Rectal smooth muscle tissue (tissue), 1 donor: ENCODE measurements around the gene HAND2.

ENCODE experiments used
- H3K27ac ChIP-seq: one replicate; pipeline ENCODE4 v1.7.0; 2013; ENCODE audit warnings: low read depth, low read length, inconsistent platforms
- H3K27me3 ChIP-seq: one replicate; pipeline ENCODE4 v1.7.0; 2013; ENCODE audit warnings: low read length; ENCODE audit not compliant: control insufficient read depth, insufficient read depth
- H3K36me3 ChIP-seq: one replicate; pipeline ENCODE4 v1.7.0; 2013; ENCODE audit warnings: low read length; ENCODE audit not compliant: control insufficient read depth, insufficient read depth
- H3K4me1 ChIP-seq: one replicate; pipeline ENCODE4 v1.7.0; 2013; ENCODE audit warnings: low read length; ENCODE audit not compliant: control insufficient read depth, insufficient read depth
- H3K4me3 ChIP-seq: one replicate; pipeline ENCODE4 v1.7.0; 2013; ENCODE audit warnings: low read length
- H3K9ac ChIP-seq: one replicate; pipeline ENCODE4 v1.7.0; 2013; ENCODE audit warnings: low read length

HAND2 gene

GRCh38 chr4:173529477-173530325, at the start of gene HAND2:
TSS of gene HAND2 (minus strand) at chr4:173530229. CDS start at chr4:173529289, 940 bp downstream.
- Histone ChIP-seq H3K36me3 (peaks cover 11% of the 10 kb centered on the region), H3K4me1 (peaks cover 7% of the 10 kb centered on the region), H3K27ac (peak within 1 kb of the TSS; percentile 99), H3K27me3 (no peaks in the 10 kb centered on the region), H3K9ac (peak within 1 kb of the TSS; percentile 64), H3K4me3 (peak within 1 kb of the TSS; percentile 77)

- Histone ChIP-seq H3K36me3 (no peaks in the 10 kb centered on the region), H3K4me3 (no peak overlapping the region), H3K27ac (no peak overlapping the region), H3K9ac (no peak overlapping the region), H3K27me3 (no peaks in the 10 kb centered on the region), H3K4me1 (peaks cover 2% of the 10 kb centered on the region)
Observed at GRCh38 chr4:173578956-173579355, 48.9 kb upstream of the HAND2 start.

DNA sequence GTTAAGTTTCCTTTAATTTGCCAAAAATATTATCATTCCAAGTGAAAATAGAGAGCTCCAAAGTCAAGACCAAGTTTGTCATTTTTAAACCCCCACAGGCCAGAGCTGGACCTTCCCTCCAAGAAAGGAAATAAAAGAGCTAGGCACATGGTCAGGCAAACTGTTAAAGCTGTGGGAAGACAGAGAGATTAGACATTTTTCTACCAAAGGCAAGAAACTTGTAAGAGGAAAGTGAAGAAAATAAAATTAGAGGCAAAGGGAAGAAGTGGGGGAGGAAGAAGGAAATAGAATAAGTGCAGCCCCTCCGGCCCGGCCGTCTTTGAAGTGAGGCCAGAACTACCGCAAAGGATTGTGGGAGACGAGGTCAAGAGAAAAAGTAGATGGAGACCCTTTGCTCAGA, 47.9 kb upstream of the HAND2 start:
- no peak overlapping the region for H3K27ac ChIP-seq
- H3K36me3 ChIP-seq, result no peaks in the 10 kb centered on the region
- no peaks in the 10 kb centered on the region for H3K27me3 ChIP-seq
- peaks cover 4% of the 10 kb centered on the region for H3K4me1 ChIP-seq
- no peak overlapping the region for H3K9ac ChIP-seq
- no peak overlapping the region for H3K4me3 ChIP-seq

DNA sequence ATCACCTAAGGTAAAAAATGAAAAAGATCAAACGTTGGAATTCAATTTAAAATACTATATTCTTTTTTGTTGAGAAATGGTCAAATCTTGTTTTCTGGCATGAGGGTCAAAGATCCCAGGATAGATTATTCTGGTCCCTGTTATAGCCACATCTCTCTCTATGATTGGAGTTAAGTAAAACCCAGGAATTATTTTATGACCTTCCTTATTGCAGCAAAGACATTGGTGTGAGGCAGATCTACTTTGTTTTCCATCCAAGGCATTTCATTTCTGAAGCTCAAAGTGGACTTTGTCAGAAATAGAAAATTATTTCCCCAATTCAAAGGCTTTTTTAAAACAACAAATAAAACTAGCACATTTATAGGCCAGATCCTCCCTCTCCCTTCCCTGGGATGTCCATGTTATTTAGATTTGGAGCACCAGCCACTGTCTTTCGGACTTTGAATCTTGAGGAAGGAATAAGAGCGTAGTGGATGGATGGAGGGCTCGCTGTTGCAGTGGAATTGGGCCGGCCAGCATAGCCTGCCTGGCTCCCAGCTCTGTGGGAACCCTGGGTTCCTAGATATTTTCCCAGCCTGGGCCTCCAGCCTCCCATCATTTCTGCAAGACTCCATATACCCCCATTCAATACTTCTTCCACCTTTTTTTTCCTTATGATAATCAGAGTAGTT, 45.6 kb upstream of the HAND2 start:
- Histone ChIP-seq H3K4me3 (no peak overlapping the region), H3K36me3 (no peaks in the 10 kb centered on the region), H3K9ac (no peak overlapping the region), H3K27ac (no peak overlapping the region), H3K27me3 (no peaks in the 10 kb centered on the region), H3K4me1 (peaks cover 15% of the 10 kb centered on the region)

DNA sequence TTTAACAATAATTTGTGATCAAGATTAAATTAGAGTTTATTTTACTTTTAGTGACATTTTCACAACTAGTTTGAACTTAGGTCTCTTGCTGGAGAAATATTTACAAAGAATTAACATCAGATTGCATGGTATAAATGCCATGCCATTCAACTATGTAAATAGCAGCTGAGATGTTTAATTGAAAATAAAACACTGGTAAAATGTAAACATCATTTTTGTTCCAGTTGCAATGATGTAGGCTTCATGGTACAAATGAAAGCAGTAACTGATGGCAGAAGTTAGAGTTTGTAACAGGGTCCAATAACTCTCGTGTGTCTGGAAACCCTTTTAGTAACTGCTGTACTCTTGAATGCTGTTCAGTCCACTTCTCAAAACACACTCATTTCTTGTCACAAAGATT, 43.7 kb upstream of the HAND2 start:
- Histone ChIP-seq H3K36me3 (no peaks in the 10 kb centered on the region), H3K27me3 (no peaks in the 10 kb centered on the region), H3K4me1 (peaks cover 19% of the 10 kb centered on the region), H3K4me3 (no peak overlapping the region), H3K9ac (no peak overlapping the region), H3K27ac (peak overlapping the region; percentile 58)

GRCh38 chr4:173573286-173573685, 43.3 kb upstream of the HAND2 start:
- H3K4me3 ChIP-seq, result no peak overlapping the region
- H3K9ac ChIP-seq, result no peak overlapping the region
- H3K4me1 ChIP-seq, result peaks cover 19% of the 10 kb centered on the region
- H3K27ac ChIP-seq, result peak overlapping the region; percentile 6
- H3K27me3 ChIP-seq, result no peaks in the 10 kb centered on the region
- H3K36me3 ChIP-seq, result no peaks in the 10 kb centered on the region

- H3K27me3 ChIP-seq, result no peaks in the 10 kb centered on the region
- H3K27ac ChIP-seq, result peak overlapping the region; percentile 6
- H3K9ac ChIP-seq, result no peak overlapping the region
- no peak overlapping the region for H3K4me3 ChIP-seq
- H3K4me1 ChIP-seq, result peaks cover 19% of the 10 kb centered on the region
- H3K36me3 ChIP-seq, result no peaks in the 10 kb centered on the region
Observed at GRCh38 chr4:173572493-173573129, 42.6 kb upstream of the HAND2 start.

DNA sequence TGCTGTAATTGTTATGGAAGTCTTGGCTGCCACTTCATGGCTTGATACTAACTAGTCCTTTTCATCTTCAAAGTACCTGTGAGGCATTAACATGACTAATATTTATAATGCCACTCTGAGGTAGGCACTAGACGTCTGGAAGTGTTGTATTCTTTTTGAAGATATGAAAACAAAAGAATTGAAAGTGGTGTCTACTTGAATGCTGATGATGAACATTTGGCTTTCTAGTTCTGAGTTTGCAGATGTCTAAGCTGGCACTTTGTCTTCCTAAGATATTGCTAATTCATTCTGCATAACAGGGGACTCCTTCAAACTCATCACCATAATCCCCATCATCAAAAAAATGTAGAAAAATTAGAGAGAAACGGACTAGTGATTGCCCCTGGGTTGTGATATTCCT, 41.6 kb upstream of the HAND2 start:
- Histone ChIP-seq H3K27ac (peak overlapping the region; percentile 48), H3K27me3 (no peaks in the 10 kb centered on the region), H3K36me3 (no peaks in the 10 kb centered on the region), H3K9ac (no peak overlapping the region), H3K4me3 (no peak overlapping the region), H3K4me1 (peaks cover 19% of the 10 kb centered on the region)

DNA sequence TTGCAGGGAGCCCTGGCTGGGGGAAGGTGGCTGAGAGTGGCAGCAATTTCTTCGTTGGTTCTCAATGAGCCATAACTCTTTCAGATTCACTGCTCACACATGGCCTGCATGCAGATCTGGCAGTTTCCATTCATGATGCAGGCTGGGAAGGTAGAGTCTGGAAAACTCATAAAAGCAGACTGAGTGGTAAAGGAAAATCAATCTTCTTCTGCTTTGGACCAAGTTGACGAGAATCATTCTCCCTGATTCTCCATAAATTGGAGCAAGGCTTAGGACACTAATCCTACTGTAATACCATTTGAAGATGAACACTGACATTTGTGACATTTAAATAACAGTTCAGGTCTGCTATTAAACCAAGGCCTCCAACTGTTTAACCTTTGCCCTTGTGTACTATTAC, 35.3 kb upstream of the HAND2 start:
- H3K27me3 ChIP-seq, result no peaks in the 10 kb centered on the region
- H3K4me3 ChIP-seq, result no peak overlapping the region
- H3K4me1 ChIP-seq, result no peaks in the 10 kb centered on the region
- H3K9ac ChIP-seq, result no peak overlapping the region
- no peak overlapping the region for H3K27ac ChIP-seq
- H3K36me3 ChIP-seq, result no peaks in the 10 kb centered on the region

DNA sequence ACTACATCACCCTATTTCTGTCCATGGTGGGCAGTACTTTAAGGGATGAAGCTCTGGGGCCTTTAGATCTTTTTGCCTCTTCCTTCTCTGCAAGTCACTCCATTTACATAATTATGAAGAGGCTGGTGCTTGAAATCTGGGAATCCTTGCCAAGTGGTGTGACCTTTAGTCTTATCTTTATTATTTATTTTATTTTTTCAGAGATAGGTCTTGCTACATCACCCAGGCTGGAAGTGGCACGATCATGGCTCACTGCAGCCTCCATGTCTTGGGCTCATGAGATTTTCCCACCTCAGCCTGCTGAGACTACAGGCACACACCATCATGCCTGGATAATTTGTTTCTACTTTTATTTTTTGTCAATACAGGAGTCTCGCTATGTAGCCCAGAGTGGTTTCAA, 34.4 kb upstream of the HAND2 start:
- Histone ChIP-seq H3K4me3 (no peak overlapping the region), H3K27ac (no peak overlapping the region), H3K27me3 (no peaks in the 10 kb centered on the region), H3K9ac (no peak overlapping the region), H3K36me3 (no peaks in the 10 kb centered on the region), H3K4me1 (no peaks in the 10 kb centered on the region)

GRCh38 chr4:173560896-173561295, 30.9 kb upstream of the HAND2 start:
- Histone ChIP-seq H3K36me3 (no peaks in the 10 kb centered on the region), H3K4me1 (peaks cover 12% of the 10 kb centered on the region), H3K9ac (no peak overlapping the region), H3K27ac (no peak overlapping the region), H3K4me3 (no peak overlapping the region), H3K27me3 (no peaks in the 10 kb centered on the region)

DNA sequence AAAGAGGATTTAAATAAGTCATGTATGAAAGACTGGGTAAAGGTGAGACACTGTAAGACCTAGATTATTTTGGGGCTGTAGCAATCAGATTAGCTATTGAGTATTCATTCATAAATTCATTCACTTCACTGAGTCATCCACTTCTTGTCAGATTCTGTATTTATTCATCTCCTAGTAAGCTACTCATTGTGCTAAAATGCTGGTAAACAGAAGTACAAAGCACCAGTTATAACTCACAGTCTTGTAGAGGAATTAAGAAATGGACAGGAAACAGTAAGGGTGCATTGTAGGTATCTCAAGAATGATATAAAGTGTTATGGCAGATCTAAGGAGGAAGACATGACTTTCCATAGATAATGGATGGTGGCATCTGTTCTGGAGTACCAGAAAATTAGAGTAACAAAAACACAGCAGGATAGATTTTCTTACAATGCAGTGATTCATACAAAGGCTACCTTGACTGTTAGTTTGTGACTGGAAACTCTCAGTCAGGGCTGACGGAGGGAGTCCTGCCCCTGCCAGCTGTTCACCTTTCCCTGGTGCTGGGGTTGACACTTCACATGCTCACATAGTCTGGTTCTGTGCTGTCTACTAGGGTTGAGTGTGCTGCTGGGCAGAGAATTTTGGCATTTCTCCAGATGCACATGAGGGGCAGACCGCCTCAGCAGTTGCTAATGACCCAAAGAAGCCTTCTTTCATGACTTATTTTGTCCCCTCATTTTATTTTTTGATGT, 26.5 kb upstream of the HAND2 start:
- H3K36me3 ChIP-seq, result no peaks in the 10 kb centered on the region

More for the DNA sequence above, 26.5 kb upstream of the HAND2 start:
- no peak overlapping the region for H3K27ac ChIP-seq
- H3K4me3 ChIP-seq, result no peak overlapping the region
- H3K4me1 ChIP-seq, result peaks cover 12% of the 10 kb centered on the region
- H3K9ac ChIP-seq, result no peak overlapping the region
- no peaks in the 10 kb centered on the region for H3K27me3 ChIP-seq
